SK-N-SH (cell line): ENCODE measurements around the gene PLA2G6. TPM values are rescaled to one million over a fixed set of nuclear protein-coding genes. Genes with fewer than 3 reads are reported as not detected.

ENCODE experiments used
- CTCF ChIA-PET: fragments of 300-600, 350-600 bp; formaldehyde crosslinking; extraction: SDS; loops from one replicate; lab custom pipeline; 2021; lab: Yijun Ruan, JAX
- POLR2A ChIA-PET: fragments of 350-600 bp; sonication (Branson Sonifier 250); formaldehyde crosslinking; extraction: SDS; loops from one replicate; lab custom pipeline; 2020; ENCODE audit warnings: antibody characterized with exemption, inconsistent platforms; lab: Yijun Ruan, JAX
- DNase-seq: peaks from one replicate; pipeline ENCODE4 v3.0.0; 2012
- H2AFZ ChIP-seq: fragments of 200-600 bp; sonication (generic); 2 replicates; pipeline ENCODE4 v1.8.1; 2016; ENCODE audit warnings: antibody characterized with exemption, mild to moderate bottlenecking, low read depth
- H3F3A ChIP-seq: fragments of 200-600 bp; sonication (generic); replicated peaks from 2 replicates; pipeline ENCODE3; 2016; ENCODE audit warnings: antibody characterized with exemption, mild to moderate bottlenecking; ENCODE audit not compliant: insufficient read depth
- H3K27ac ChIP-seq, 2 experiments: fragments of 200-500 bp in 1 of 2; fragments of 200-600 bp in 1 of 2; sonication (Bioruptor generic) in 1 of 2; sonication (generic), shearing (Covaris generic) in 1 of 2; 2 replicates each; pipeline versions ENCODE4 v1.5.1 to v1.6.1; 2014 to 2016; ENCODE audit warnings: low read depth in 2 of 2, inconsistent platforms in 1 of 2, low read length in 1 of 2, mild to moderate bottlenecking in 1 of 2, mixed read lengths in 1 of 2
- H3K27me3 ChIP-seq: fragments of 200-600 bp; sonication (generic), shearing (Covaris generic); 2 replicates; pipeline ENCODE4 v1.6.1; 2016; ENCODE audit warnings: mixed run types; ENCODE audit not compliant: insufficient read depth
- H3K36me3 ChIP-seq, 2 experiments: fragments of 200-500 bp in 1 of 2; fragments of 200-600 bp in 1 of 2; sonication (Bioruptor generic) in 1 of 2; sonication (generic) in 1 of 2; replicated peaks in 1 of 2; 2 replicates each; pipeline versions ENCODE3 to v1.5.1; 2014 to 2016; ENCODE audit warnings: low read length in 1 of 2, mild to moderate bottlenecking in 1 of 2; ENCODE audit not compliant: insufficient read depth in 2 of 2, control insufficient read depth in 1 of 2
- H3K4me1 ChIP-seq, 2 experiments: fragments of 200-500 bp in 1 of 2; fragments of 200-600 bp in 1 of 2; sonication (Bioruptor generic) in 1 of 2; sonication (generic), shearing (Covaris generic) in 1 of 2; 2 replicates each; pipeline versions ENCODE4 v1.5.1 to v1.6.1; 2014 to 2016; ENCODE audit warnings: low read depth in 1 of 2, low read length in 1 of 2, mixed run types in 1 of 2; ENCODE audit not compliant: insufficient read depth in 2 of 2, control insufficient read depth in 1 of 2
- H3K4me2 ChIP-seq: fragments of 200-600 bp; sonication (generic), shearing (Covaris generic); 2 replicates; pipeline ENCODE4 v1.6.1; 2017; ENCODE audit warnings: mixed run types
- H3K4me3 ChIP-seq, 2 experiments: fragments of 200-500 bp in 1 of 2; fragments of 200-600 bp in 1 of 2; sonication (Bioruptor generic) in 1 of 2; sonication (generic), shearing (Covaris generic) in 1 of 2; 2 replicates each; pipeline versions ENCODE4 v1.5.1 to v1.8.1; 2014 to 2016; ENCODE audit warnings: low read depth in 2 of 2, inconsistent platforms in 1 of 2, low read length in 1 of 2, mild to moderate bottlenecking in 1 of 2, mixed read lengths in 1 of 2, moderate library complexity in 1 of 2
- H3K79me2 ChIP-seq: fragments of 200-600 bp; sonication (generic); 2 replicates; pipeline ENCODE4 v1.8.1; 2017; ENCODE audit warnings: mild to moderate bottlenecking; ENCODE audit not compliant: insufficient read depth
- H3K9ac ChIP-seq: fragments of 200-600 bp; sonication (generic); 2 replicates; pipeline ENCODE4 v1.6.1; 2017; ENCODE audit warnings: mixed run types
- H3K9me2 ChIP-seq: fragments of 200-600 bp; sonication (generic); 2 replicates; pipeline ENCODE4 v1.6.1; 2017; ENCODE audit warnings: mixed run types
- H3K9me3 ChIP-seq: fragments of 200-600 bp; sonication (generic); 2 replicates; pipeline ENCODE4 v1.6.1; 2017; ENCODE audit warnings: mixed run types, mild to moderate bottlenecking, moderate library complexity
- H4K20me1 ChIP-seq: fragments of 200-600 bp; sonication (generic); 2 replicates; pipeline ENCODE4 v1.6.1; 2017; ENCODE audit warnings: mild to moderate bottlenecking, mixed run types; ENCODE audit not compliant: insufficient read depth
- CHD2 ChIP-seq: fragments of 150-350 bp; IDR thresholded peaks from 2 replicates; pipeline ENCODE4 v1.6.1; 2018; ENCODE audit warnings: low read length; ENCODE audit not compliant: partially characterized antibody
- EZH2phosphoT487 ChIP-seq: fragments of 200-600 bp; sonication (generic); IDR thresholded peaks from 2 replicates; pipeline ENCODE4 v1.6.1; 2017; ENCODE audit warnings: low read depth, mixed run types, mild to moderate bottlenecking, antibody characterized with exemption, moderate library complexity, borderline replicate concordance
- FOXJ3 ChIP-seq: sonication (generic); formaldehyde crosslinking; IDR thresholded peaks from 2 replicates; pipeline ENCODE4 v1.5.1; 2020; ENCODE audit warnings: mild to moderate bottlenecking, missing genetic modification reagents
- FOXM1 ChIP-seq: IDR thresholded peaks from 2 replicates; pipeline ENCODE4 v1.4.0; 2012; ENCODE audit warnings: low read depth, mild to moderate bottlenecking
- GABPA ChIP-seq: IDR thresholded peaks from 2 replicates; pipeline ENCODE4 v1.4.0; 2012; ENCODE audit warnings: low read depth, mild to moderate bottlenecking
- GATA2 ChIP-seq: sonication (generic); formaldehyde crosslinking; IDR thresholded peaks from 2 replicates; pipeline ENCODE4 v1.5.0; 2020; ENCODE audit warnings: mild to moderate bottlenecking, missing genetic modification reagents
- IRF3 ChIP-seq: fragments of 150-350 bp; IDR thresholded peaks from 2 replicates; pipeline ENCODE4 v1.6.1; 2016; ENCODE audit warnings: mild to moderate bottlenecking, low read depth, low read length
- MXI1 ChIP-seq: IDR thresholded peaks from 2 replicates; pipeline ENCODE4 v1.6.1; 2012; ENCODE audit warnings: mild to moderate bottlenecking, low read depth, low read length, improper control_type of control experiment
- NRF1 ChIP-seq: IDR thresholded peaks from 2 replicates; pipeline ENCODE4 v1.6.1; 2012; ENCODE audit warnings: low read depth, mild to moderate bottlenecking, low read length
- RAD21 ChIP-seq: IDR thresholded peaks from 2 replicates; pipeline ENCODE4 v1.6.1; 2012; ENCODE audit warnings: mild to moderate bottlenecking, low read length
- RCOR1 ChIP-seq: fragments of 150-350 bp; IDR thresholded peaks from 2 replicates; pipeline ENCODE4 v1.6.1; 2017; ENCODE audit warnings: antibody characterized with exemption, low read length
- RFX5 ChIP-seq: IDR thresholded peaks from 2 replicates; pipeline ENCODE4 v1.6.1; 2012; ENCODE audit warnings: mild to moderate bottlenecking, improper control_type of control experiment, low read length
- TAF1 ChIP-seq: IDR thresholded peaks from 2 replicates; pipeline ENCODE4 v1.6.1; 2012; ENCODE audit warnings: low read depth, mild to moderate bottlenecking, low read length, moderate library complexity, borderline replicate concordance
- TCF12 ChIP-seq: IDR thresholded peaks from 2 replicates; pipeline ENCODE4 v1.4.0; 2012
- USF2 ChIP-seq: fragments of 150-350 bp; IDR thresholded peaks from 2 replicates; pipeline ENCODE4 v1.6.1; 2017; ENCODE audit warnings: antibody characterized with exemption, low read length, low read depth, borderline replicate concordance
- ZBTB33 ChIP-seq: IDR thresholded peaks from 2 replicates; pipeline ENCODE4 v1.4.0; 2012; ENCODE audit warnings: low read depth, borderline replicate concordance
- WGBS: methylation state at CpG from one replicate; pipeline ENCODE4 v1.1.6; 2017; ENCODE audit warnings: low lambda C conversion rate; 5-methylcytosine and 5-hydroxymethylcytosine counted together
- polyA plus RNA-seq, 3 experiments: library from polyadenylated mRNA; depleted of rRNA; stranded (reverse); fragments of >200 nt; gene quantifications; 2 replicates each; pipeline ENCODE4 v1.2.3, GENCODE V29; 2012

The PLA2G6 gene
- polyA plus RNA-seq, 1 of the 3 experiments (the other 2 are of a cell fraction) = 10.5 TPM

GRCh38 chr22:38097058-38097457, 84.6 kb downstream of the PLA2G6 start:
- DNase-seq = no peak
- no peaks in the 10 kb centered on the region for H3K9me3 ChIP-seq
- no peak overlapping the region for H3K4me2 ChIP-seq
- no peaks in the 10 kb centered on the region for H3K4me1 ChIP-seq
- no peaks in the 10 kb centered on the region for H3K79me2 ChIP-seq
- ChIA-PET POLR2A (no interaction called here), CTCF (no interaction called here)
- no peak overlapping the region for H3K4me3 ChIP-seq
- H3K9me2 ChIP-seq = no peaks in the 10 kb centered on the region
- TF ChIP-seq RCOR1 (no peak), NRF1 (no peak), EZH2phosphoT487 (no peak), FOXJ3 (CRISPR knock-in tag) (no peak), TCF12 (no peak), USF2 (no peak), IRF3 (no peak), FOXM1 (no peak), RFX5 (no peak), RAD21 (no peak), MXI1 (no peak), GABPA (no peak), GATA2 (CRISPR knock-in tag) (no peak), ZBTB33 (no peak), CHD2 (no peak), TAF1 (no peak)
- H3K36me3 ChIP-seq = no peaks in the 10 kb centered on the region
- H3K27ac ChIP-seq = no peak overlapping the region
- no peaks in the 10 kb centered on the region for H3F3A ChIP-seq
- H2AFZ ChIP-seq = no peak overlapping the region
- H4K20me1 ChIP-seq = no peaks in the 10 kb centered on the region
- no peak overlapping the region for H3K9ac ChIP-seq
- no peaks in the 10 kb centered on the region for H3K27me3 ChIP-seq
- 84% methylated on average over 11 of the region's 15 CpGs for WGBS
